KMS-11 (cell line): ENCODE measurements around the gene MEIG1.
"Not testable (repeated sequence)": the region's sequence is repeated elsewhere in the genome, so short reads cannot be mapped to it uniquely, and the experiment has no call there.

Experiments
- H2AFZ ChIP-seq: fragments of 200-600 bp; sonication (generic); 2 replicates; pipeline ENCODE4 v1.6.1; 2016; ENCODE audit warnings: antibody characterized with exemption, mixed run types, low read depth
- H3K27ac ChIP-seq: fragments of 200-600 bp; sonication (generic); 2 replicates; pipeline ENCODE4 v1.6.1; 2016; ENCODE audit warnings: mild to moderate bottlenecking, mixed run types
- H3K27me3 ChIP-seq: fragments of 200-600 bp; sonication (generic); 2 replicates; pipeline ENCODE4 v1.6.1; 2017; ENCODE audit warnings: mild to moderate bottlenecking, low read depth, mixed run types, moderate library complexity; ENCODE audit not compliant: insufficient read depth
- H3K36me3 ChIP-seq: fragments of 200-600 bp; sonication (generic); 2 replicates; pipeline ENCODE4 v1.6.1; 2017; ENCODE audit warnings: mild to moderate bottlenecking, mixed run types; ENCODE audit not compliant: insufficient read depth
- H3K4me1 ChIP-seq: fragments of 200-600 bp; sonication (generic); 2 replicates; pipeline ENCODE4 v1.6.1; 2016; ENCODE audit warnings: mild to moderate bottlenecking, low read depth, mixed run types; ENCODE audit not compliant: poor library complexity, severe bottlenecking
- H3K4me2 ChIP-seq: fragments of 200-600 bp; sonication (generic); 2 replicates; pipeline ENCODE4 v1.7.0; 2016; ENCODE audit warnings: mild to moderate bottlenecking, mixed run types
- H3K4me3 ChIP-seq: fragments of 200-600 bp; sonication (generic); IDR thresholded peaks from 2 replicates; pipeline ENCODE4 v1.6.1; 2017; ENCODE audit warnings: low read depth, low read length, mixed read lengths; ENCODE audit not compliant: insufficient read depth
- H3K79me2 ChIP-seq: fragments of 200-600 bp; sonication (generic); 2 replicates; pipeline ENCODE4 v1.6.1; 2016; ENCODE audit warnings: low read depth, mixed run types; ENCODE audit not compliant: insufficient read depth
- H3K9ac ChIP-seq: fragments of 200-600 bp; sonication (generic); 2 replicates; pipeline ENCODE4 v1.6.1; 2016; ENCODE audit warnings: mild to moderate bottlenecking, mixed run types
- H4K20me1 ChIP-seq: fragments of 200-600 bp; sonication (generic); 2 replicates; pipeline ENCODE4 v1.6.1; 2016; ENCODE audit warnings: mild to moderate bottlenecking, mixed run types; ENCODE audit not compliant: insufficient read depth
- TF ChIP-seq, protein P1 (sequence below): fragments of 200-600 bp; sonication (generic); conservative IDR thresholded peaks from 2 replicates; pipeline ENCODE4 v1.6.1; 2017; ENCODE audit warnings: low read depth, mild to moderate bottlenecking, antibody characterized with exemption, low read length, moderate library complexity, mixed read lengths

The MEIG1 gene

DNA sequence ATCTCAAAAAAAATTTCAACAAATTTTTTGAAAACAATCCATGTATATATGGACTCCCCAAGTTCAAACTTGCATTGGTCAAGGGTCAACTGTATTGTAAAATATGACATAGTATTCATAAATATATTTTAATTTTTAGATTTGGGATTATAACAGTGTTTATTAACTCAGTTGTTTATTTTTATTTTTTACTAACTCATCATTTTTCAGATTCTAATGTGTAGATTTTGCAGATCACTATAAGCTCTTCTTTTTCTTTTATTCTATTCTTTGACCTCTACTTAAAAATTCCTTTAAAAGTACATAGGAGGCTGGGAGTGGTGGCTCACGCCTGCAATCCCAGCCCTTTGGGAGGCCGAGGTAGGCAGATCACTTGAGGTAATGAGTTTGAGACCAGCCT, 8.7 kb downstream of the MEIG1 start:
- H3K36me3 ChIP-seq = no peaks in the 10 kb centered on the region
- no peaks in the 10 kb centered on the region for H3K27me3 ChIP-seq
- no peak overlapping the region for H3K4me2 ChIP-seq
- no peaks in the 10 kb centered on the region for H3K79me2 ChIP-seq
- no peak overlapping the region for H3K9ac ChIP-seq
- no peaks in the 10 kb centered on the region for H4K20me1 ChIP-seq
- no peak overlapping the region for H3K27ac ChIP-seq
- TF ChIP-seq, protein P1, sequence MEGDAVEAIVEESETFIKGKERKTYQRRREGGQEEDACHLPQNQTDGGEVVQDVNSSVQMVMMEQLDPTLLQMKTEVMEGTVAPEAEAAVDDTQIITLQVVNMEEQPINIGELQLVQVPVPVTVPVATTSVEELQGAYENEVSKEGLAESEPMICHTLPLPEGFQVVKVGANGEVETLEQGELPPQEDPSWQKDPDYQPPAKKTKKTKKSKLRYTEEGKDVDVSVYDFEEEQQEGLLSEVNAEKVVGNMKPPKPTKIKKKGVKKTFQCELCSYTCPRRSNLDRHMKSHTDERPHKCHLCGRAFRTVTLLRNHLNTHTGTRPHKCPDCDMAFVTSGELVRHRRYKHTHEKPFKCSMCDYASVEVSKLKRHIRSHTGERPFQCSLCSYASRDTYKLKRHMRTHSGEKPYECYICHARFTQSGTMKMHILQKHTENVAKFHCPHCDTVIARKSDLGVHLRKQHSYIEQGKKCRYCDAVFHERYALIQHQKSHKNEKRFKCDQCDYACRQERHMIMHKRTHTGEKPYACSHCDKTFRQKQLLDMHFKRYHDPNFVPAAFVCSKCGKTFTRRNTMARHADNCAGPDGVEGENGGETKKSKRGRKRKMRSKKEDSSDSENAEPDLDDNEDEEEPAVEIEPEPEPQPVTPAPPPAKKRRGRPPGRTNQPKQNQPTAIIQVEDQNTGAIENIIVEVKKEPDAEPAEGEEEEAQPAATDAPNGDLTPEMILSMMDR = no peak
- H3K4me1 ChIP-seq = no peaks in the 10 kb centered on the region
- H3K4me3 ChIP-seq = no peak overlapping the region
- H2AFZ ChIP-seq = no peak overlapping the region

DNA sequence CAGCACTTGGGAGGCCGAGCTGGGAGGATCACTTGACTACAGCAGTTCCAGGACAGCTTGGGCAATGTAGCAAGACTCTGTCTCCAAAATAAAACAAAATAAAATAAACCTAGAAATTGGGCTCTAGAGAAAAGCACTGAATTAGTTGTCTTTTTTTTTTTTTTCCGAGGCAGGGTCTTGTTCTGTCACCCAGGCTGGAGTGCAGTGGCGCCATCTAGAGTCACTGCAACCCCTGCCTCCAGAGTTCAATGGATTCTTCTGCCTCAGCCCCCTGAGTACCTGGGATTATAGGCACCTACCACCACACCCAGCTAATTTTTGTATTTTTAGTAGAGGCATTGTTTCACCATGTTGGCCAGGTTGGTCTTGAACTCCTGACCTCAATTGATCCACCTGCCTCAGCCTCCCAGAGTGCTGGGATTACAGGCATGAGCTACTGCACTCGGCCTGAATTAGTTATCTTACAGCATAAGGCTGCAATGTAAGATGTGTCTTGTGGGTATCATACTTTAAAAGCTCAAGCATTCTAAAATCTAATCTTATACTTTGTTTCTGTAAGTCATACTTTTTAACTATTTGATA, 12.8 kb downstream of the MEIG1 start:
- Histone ChIP-seq H3K27me3 (no peaks in the 10 kb centered on the region), H4K20me1 (no peaks in the 10 kb centered on the region), H2AFZ (no peak overlapping the region), H3K79me2 (no peaks in the 10 kb centered on the region), H3K4me3 (no peak overlapping the region), H3K36me3 (no peaks in the 10 kb centered on the region), H3K9ac (no peak overlapping the region), H3K27ac (no peak overlapping the region), H3K4me1 (no peaks in the 10 kb centered on the region), H3K4me2 (no peak overlapping the region)
- TF ChIP-seq, protein P1 = peak; percentile 72

DNA sequence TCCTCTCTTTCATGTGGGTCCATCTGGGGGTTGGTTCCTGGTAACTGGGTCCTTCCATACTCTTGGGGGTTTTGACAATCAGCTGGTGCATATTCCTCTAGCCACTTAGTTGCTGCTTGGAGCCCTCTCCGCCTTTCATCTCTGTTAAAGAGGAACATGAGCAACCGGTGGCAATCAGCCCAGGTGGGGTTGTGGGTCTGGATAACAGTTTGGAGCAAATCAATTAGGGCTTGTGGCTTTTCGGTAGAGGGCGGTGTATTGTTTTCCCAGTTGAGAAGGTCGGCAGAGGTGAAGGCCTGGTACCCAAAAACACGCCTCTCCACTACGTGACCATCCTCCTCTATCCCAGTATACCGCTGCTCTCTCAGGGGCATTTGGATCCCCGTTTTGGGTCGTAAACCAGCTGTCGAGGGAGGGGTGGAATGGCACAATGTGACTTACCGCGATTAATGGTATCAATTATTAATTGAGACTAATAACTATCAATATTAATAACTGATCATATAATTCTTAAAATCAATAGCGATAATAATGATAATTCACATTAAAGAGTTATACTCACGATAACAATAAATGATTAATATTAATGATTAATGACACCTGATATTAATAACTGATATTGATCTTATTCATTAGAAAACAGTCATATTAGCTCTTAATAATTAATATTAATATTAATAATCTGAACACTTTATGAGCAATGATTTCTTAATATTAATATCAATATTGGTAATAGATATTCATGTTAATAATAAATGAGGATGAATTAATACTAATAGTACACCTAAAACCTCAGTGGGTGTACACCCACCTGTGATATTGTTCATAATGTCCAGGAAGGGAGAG, 15.2 kb downstream of the MEIG1 start:
- not testable (repeated sequence) for H3K27me3 ChIP-seq, H3K27ac ChIP-seq, H3K4me3 ChIP-seq, H3K4me1 ChIP-seq, H3K36me3 ChIP-seq, H3K9ac ChIP-seq, H2AFZ ChIP-seq, H4K20me1 ChIP-seq, H3K79me2 ChIP-seq, H3K4me2 ChIP-seq

- Histone ChIP-seq H3K4me3 (no peak overlapping the region), H3K4me2 (no peak overlapping the region), H3K79me2 (no peaks in the 10 kb centered on the region), H3K9ac (no peak overlapping the region), H2AFZ (no peak overlapping the region), H3K36me3 (no peaks in the 10 kb centered on the region), H4K20me1 (no peaks in the 10 kb centered on the region), H3K4me1 (no peaks in the 10 kb centered on the region), H3K27ac (no peak overlapping the region), H3K27me3 (no peaks in the 10 kb centered on the region)
- TF ChIP-seq, protein P1 = no peak
Measured at GRCh38 chr10:14975672-14976273, 16.6 kb downstream of the MEIG1 start.
